Measurements from ENCODE around the gene KIF4B. TPM values are rescaled to one million over a fixed set of nuclear protein-coding genes. Genes with fewer than 3 reads are reported as not detected.

Gene KIF4B
- total RNA-seq, 1 experiment from 2014 or later = 0.12 TPM

DNA sequence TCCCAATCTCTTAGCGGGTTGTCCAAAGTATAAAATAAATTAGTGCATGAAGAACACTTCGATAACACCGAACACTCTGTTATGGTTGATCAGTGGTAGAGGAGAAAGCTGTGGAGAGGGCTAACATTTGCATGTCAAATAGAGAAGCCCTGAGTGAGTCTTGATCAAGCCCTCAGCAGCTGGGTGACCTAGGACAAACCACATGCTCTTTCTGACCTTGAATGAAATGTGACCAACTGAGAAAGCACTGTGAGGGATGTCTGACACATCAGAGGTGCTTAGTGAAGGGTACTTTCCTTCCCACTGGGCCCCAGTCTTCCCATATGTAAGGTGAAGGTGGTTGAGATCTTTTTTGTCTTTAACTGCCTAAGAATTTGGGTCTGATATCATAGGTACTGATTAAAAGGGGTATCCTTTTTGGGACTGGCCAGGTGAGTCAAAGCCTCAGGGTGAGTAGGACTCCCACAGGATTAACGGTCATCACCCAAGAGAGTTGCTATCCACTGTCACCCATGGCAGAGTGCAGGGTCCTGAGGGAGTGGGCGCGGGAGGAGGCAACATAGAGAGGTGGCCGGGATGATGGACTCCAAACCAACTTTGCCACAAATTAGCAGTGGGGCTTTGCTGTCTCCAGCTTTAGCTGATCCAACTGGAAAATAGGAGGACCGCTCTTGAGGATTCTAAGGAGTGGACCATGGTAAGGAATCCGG is 53.5 kb downstream of the KIF4B start:
- ChIA-PET CTCF (no interaction called here), POLR2A (no interaction called here), RAD21 (ENCODE audit: low non-redundant PET in 1 of 2, low total read pairs in 2 of 2, uncharacterized antibody in 2 of 2, unreplicated experiment in 2 of 2) (no interaction called here)
- H3K4me1 ChIP-seq (ENCODE audit: control insufficient read depth in 1 of 2, insufficient read depth in 2 of 2, low read length in 2 of 2) = no peaks in the 10 kb centered on the region
- TF ChIP-seq ELF1 (IDR thresholded peaks at IDR 0.05; ENCODE audit: borderline replicate concordance, low read depth) (no peak), SIN3A (IDR thresholded peaks at IDR 0.05; ENCODE audit: low read depth) (no peak), RAD21 (IDR thresholded peaks at IDR 0.05; ENCODE audit: low read depth) (no peak), CBX3 (IDR thresholded peaks at IDR 0.05; ENCODE audit: low read depth) (no peak), ZNF274 (IDR thresholded peaks at IDR 0.05; ENCODE audit: low read depth, low read length) (no peak), EZH2phosphoT487 (IDR thresholded peaks at IDR 0.05; ENCODE audit: borderline replicate concordance) (no peak), ZFX (IDR thresholded peaks at IDR 0.05) (no peak), CEBPB (IDR thresholded peaks at IDR 0.05; ENCODE audit: low read depth) (no peak)
- TF ChIP-seq, protein P1, sequence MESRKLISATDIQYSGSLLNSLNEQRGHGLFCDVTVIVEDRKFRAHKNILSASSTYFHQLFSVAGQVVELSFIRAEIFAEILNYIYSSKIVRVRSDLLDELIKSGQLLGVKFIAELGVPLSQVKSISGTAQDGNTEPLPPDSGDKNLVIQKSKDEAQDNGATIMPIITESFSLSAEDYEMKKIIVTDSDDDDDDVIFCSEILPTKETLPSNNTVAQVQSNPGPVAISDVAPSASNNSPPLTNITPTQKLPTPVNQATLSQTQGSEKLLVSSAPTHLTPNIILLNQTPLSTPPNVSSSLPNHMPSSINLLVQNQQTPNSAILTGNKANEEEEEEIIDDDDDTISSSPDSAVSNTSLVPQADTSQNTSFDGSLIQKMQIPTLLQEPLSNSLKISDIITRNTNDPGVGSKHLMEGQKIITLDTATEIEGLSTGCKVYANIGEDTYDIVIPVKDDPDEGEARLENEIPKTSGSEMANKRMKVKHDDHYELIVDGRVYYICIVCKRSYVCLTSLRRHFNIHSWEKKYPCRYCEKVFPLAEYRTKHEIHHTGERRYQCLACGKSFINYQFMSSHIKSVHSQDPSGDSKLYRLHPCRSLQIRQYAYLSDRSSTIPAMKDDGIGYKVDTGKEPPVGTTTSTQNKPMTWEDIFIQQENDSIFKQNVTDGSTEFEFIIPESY (IDR thresholded peaks at IDR 0.05; ENCODE audit: extremely low read depth, insufficient replicate concordance, low read length) = no peak
- TF ChIP-seq, protein P2, sequence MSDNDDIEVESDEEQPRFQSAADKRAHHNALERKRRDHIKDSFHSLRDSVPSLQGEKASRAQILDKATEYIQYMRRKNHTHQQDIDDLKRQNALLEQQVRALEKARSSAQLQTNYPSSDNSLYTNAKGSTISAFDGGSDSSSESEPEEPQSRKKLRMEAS (IDR thresholded peaks at IDR 0.05) = no peak
- ATAC-seq = no peak
- no peaks in the 10 kb centered on the region for H3K79me2 ChIP-seq (ENCODE audit: insufficient read depth, low read length)
- H3K9ac ChIP-seq (ENCODE audit: low read length) = no peak overlapping the region
- no peaks in the 10 kb centered on the region for H3K9me3 ChIP-seq (ENCODE audit: control insufficient read depth in 1 of 2, insufficient read depth in 1 of 2, low read depth in 1 of 2, low read length in 2 of 2)
- no peaks in the 10 kb centered on the region for H4K20me1 ChIP-seq (ENCODE audit: insufficient read depth)
- DNase-seq (ENCODE audit: low read depth, low spot score) = no peak
- no peaks in the 10 kb centered on the region for H3K9me2 ChIP-seq (ENCODE audit: insufficient read depth)
- H3K36me3 ChIP-seq (ENCODE audit: control insufficient read depth in 1 of 2, insufficient read depth in 2 of 2, low read length in 2 of 2) = no peaks in the 10 kb centered on the region
- no peak overlapping the region for H3K4me3 ChIP-seq (replicated peaks in 1 of 2; ENCODE audit: low read depth in 1 of 2, low read length in 2 of 2)
- intact Hi-C loops (cut with micrococcal nuclease) = no loop called here
- BruUV-seq (replicated peaks) = no TSS peak
- H3K27ac ChIP-seq (ENCODE audit: low read depth, low read length) = no peak overlapping the region
- H3K4me2 ChIP-seq (ENCODE audit: low read length) = no peak overlapping the region
- H2AFZ ChIP-seq (ENCODE audit: low read depth, low read length, poor library complexity, severe bottlenecking) = no peak overlapping the region
- H3K27me3 ChIP-seq (ENCODE audit: insufficient read depth, low read length) = 0 out of 2 replicates have a peak, but pooled peaks cover 3% of the 10 kb centered on the region

Other genes starting within 250 kb of the KIF4B start
- gene FAXDC2, start 163.2 kb upstream of the KIF4B start, total RNA-seq (2021; ENCODE audit: unreplicated experiment) = 0.22 TPM
- 45.0 TPM for gene CNOT8, start 155.1 kb upstream of the KIF4B start, total RNA-seq (2021; ENCODE audit: unreplicated experiment)
- 35.9 TPM for gene GEMIN5, start 75.5 kb upstream of the KIF4B start, total RNA-seq (2021; ENCODE audit: unreplicated experiment)
- 68.3 TPM for gene MRPL22, start 72.7 kb upstream of the KIF4B start, total RNA-seq (2021; ENCODE audit: unreplicated experiment)